Panc1 (cell line): ENCODE data around the gene TFCP2L1.

ENCODE experiments used
- CTCF ChIP-seq: fragments of 450-650 bp; IDR thresholded peaks from 2 replicates; pipeline ENCODE4 v1.5.1; 2017; ENCODE audit warnings: mild to moderate bottlenecking
- POLR2AphosphoS5 ChIP-seq: IDR thresholded peaks from 2 replicates; pipeline ENCODE4 v1.6.1; 2012; ENCODE audit warnings: mild to moderate bottlenecking, low read depth, low read length, moderate library complexity
- REST ChIP-seq, 2 experiments: IDR thresholded peaks; 2 replicates each; pipeline ENCODE4 v1.6.1; 2011 to 2012; ENCODE audit warnings: low read depth in 2 of 2, control low read depth in 1 of 2, low read length in 1 of 2, mild to moderate bottlenecking in 1 of 2, moderate library complexity in 1 of 2; ENCODE audit not compliant: insufficient read depth in 1 of 2

- TF ChIP-seq CTCF (no peak), POLR2AphosphoS5 (no peak), REST (IDR thresholded peaks at IDR 0.05; ENCODE audit: insufficient read depth in 1 of 2, low read depth in 2 of 2, low read length in 1 of 2) (no peak)
These were observed 39.1 kb downstream of the TFCP2L1 start for GRCh38 chr2:121245913-121246312.
